ENCODE measurements around the gene PPT2. TPM values are rescaled to one million over a fixed set of nuclear protein-coding genes. Genes with fewer than 3 reads are reported as not detected.

The PPT2 gene
- total and polyA plus RNA-seq, 2 of the 8 experiments (the other 6 are each of a cell fraction or from before 2014, with no cell fraction given): 24.1 to 39.5 TPM

- no peak for TF ChIP-seq CHD7 (IDR thresholded peaks at IDR 0.05; ENCODE audit: insufficient replicate concordance, low read length)
- TF ChIP-seq HDAC2 (IDR thresholded peaks at IDR 0.05; ENCODE audit: borderline replicate concordance in 1 of 2, low read depth in 2 of 2, low read length in 2 of 2): peak in 1 of 2 experiments; percentile 64; a peak in 1 of 4 replicates
- peak; percentile 52 to 76; a peak in 2 of 3 replicates for TF ChIP-seq EP300 (IDR thresholded peaks at IDR 0.05; ENCODE audit: borderline replicate concordance in 1 of 2, low read depth in 2 of 2, low read length in 2 of 2)
- peak; percentile 8; the same call in 1 of the 2 replicates for TF ChIP-seq GTF2F1 (IDR thresholded peaks at IDR 0.05; ENCODE audit: borderline replicate concordance, low read depth, low read length)
- TF ChIP-seq CREB1 (IDR thresholded peaks at IDR 0.05): peak; percentile 98
- TF ChIP-seq TAF1 (IDR thresholded peaks at IDR 0.05; ENCODE audit: low read depth, low read length): peak; percentile 80
- TF ChIP-seq ZNF274 (IDR thresholded peaks at IDR 0.05; ENCODE audit: borderline replicate concordance, extremely low read depth, low read length): no peak
- TF ChIP-seq TAF7 (optimal IDR thresholded peaks at IDR 0.05; ENCODE audit: borderline replicate concordance, low read depth, low read length): peak; percentile 88
- TF ChIP-seq MAX (IDR thresholded peaks at IDR 0.05): 0 out of 2 replicates have a peak, but pooled peaks have one; percentile 18
These were observed 42.2 kb downstream of the PPT2 start (continued) for GRCh38 chr6:32195902-32196681.

Data from H1 (cell line).